PC-3 (cell line): ENCODE results near the gene RTP4. TPM values are rescaled to one million over a fixed set of nuclear protein-coding genes. Genes with fewer than 3 reads are reported as not detected.

ENCODE experiments used
- ATAC-seq: fragments of 200-7000 bp; cut with Tn5 transposase; 2 replicates; pipeline ENCODE4 v1.9.1; 2020; ENCODE audit warnings: mild to moderate bottlenecking, moderate library complexity
- BruUV-seq: library from RNA; stranded (reverse); fragments of 400-500 nt; replicated peaks from 2 replicates; lab custom pipeline; 2021; lab: Mats Ljungman, UMichigan
- CTCF ChIA-PET: fragments of 300-600 bp; sonication (Branson Sonifier 250); formaldehyde crosslinking; loops from one replicate; lab custom pipeline; 2022; ENCODE audit warnings: antibody characterized with exemption; lab: Charles Lee
- POLR2A ChIA-PET: fragments of 300-600 bp; sonication (Branson Sonifier 250); formaldehyde crosslinking; loops from one replicate; lab custom pipeline; 2022; ENCODE audit warnings: antibody characterized with exemption; ENCODE audit not compliant: unreplicated experiment; lab: Charles Lee
- DNase-seq: peaks from one replicate; pipeline ENCODE4 v3.0.0-alpha.2; 2015
- H2AFZ ChIP-seq: fragments of 300-600 bp; sonication (generic); 2 replicates; pipeline ENCODE4 v1.6.0; 2016; ENCODE audit warnings: antibody characterized with exemption, low read length
- H3F3A ChIP-seq: fragments of 300-600 bp; sonication (generic); one replicate; pipeline ENCODE4 v1.6.0; 2017; ENCODE audit warnings: antibody characterized with exemption, low read length, control low read depth, mild to moderate bottlenecking; ENCODE audit not compliant: unreplicated experiment
- H3K27ac ChIP-seq: fragments of 300-600 bp; sonication (generic); 2 replicates; pipeline ENCODE4 v1.5.1; 2016; ENCODE audit warnings: mild to moderate bottlenecking, low read length
- H3K27me3 ChIP-seq: fragments of 300-600 bp; sonication (generic); 2 replicates; pipeline ENCODE4 v1.6.1; 2016; ENCODE audit warnings: low read length, mixed read lengths
- H3K36me3 ChIP-seq: fragments of 300-600 bp; sonication (generic); 2 replicates; pipeline ENCODE4 v1.6.1; 2016; ENCODE audit warnings: low read depth, mixed run types, low read length, mixed read lengths
- H3K4me1 ChIP-seq: fragments of 300-600 bp; sonication (generic); 2 replicates; pipeline ENCODE4 v1.5.1; 2016; ENCODE audit warnings: low read length; ENCODE audit not compliant: insufficient read depth
- H3K4me2 ChIP-seq: fragments of 300-600 bp; sonication (generic); 2 replicates; pipeline ENCODE4 v1.6.0; 2016; ENCODE audit warnings: low read length
- H3K4me3 ChIP-seq: fragments of 300-600 bp; sonication (generic); 2 replicates; pipeline ENCODE4 v1.5.1; 2016; ENCODE audit warnings: mild to moderate bottlenecking, low read length, mixed read lengths
- H3K79me2 ChIP-seq: fragments of 300-600 bp; sonication (generic); 2 replicates; pipeline ENCODE4 v1.6.1; 2017; ENCODE audit warnings: low read length, mixed read lengths
- H3K9ac ChIP-seq: fragments of 300-600 bp; sonication (generic); 2 replicates; pipeline ENCODE4 v1.6.0; 2016; ENCODE audit warnings: mild to moderate bottlenecking, low read length
- H3K9me2 ChIP-seq: fragments of 300-600 bp; sonication (generic); replicated peaks from 2 replicates; pipeline ENCODE4 v1.6.1; 2016; ENCODE audit warnings: mixed run types, low read length, mixed read lengths
- H3K9me3 ChIP-seq: fragments of 300-600 bp; sonication (generic); 2 replicates; pipeline ENCODE4 v1.6.1; 2016; ENCODE audit warnings: low read length, mixed read lengths
- H4K20me1 ChIP-seq: fragments of 300-600 bp; sonication (generic); 2 replicates; pipeline ENCODE4 v1.6.1; 2016; ENCODE audit warnings: low read length, mixed read lengths
- CTCF ChIP-seq: fragments of 300-600 bp; sonication (generic); conservative IDR thresholded peaks from 2 replicates; pipeline ENCODE4 v1.5.1; 2017; ENCODE audit warnings: antibody characterized with exemption, low read depth, mild to moderate bottlenecking, low read length
- EZH2 ChIP-seq: fragments of 300-600 bp; sonication (generic); IDR thresholded peaks from one replicate; pipeline ENCODE4 v1.6.1; 2017; ENCODE audit warnings: antibody characterized with exemption, mild to moderate bottlenecking, low read length; ENCODE audit not compliant: unreplicated experiment
- EZH2phosphoT487 ChIP-seq: fragments of 300-600 bp; sonication (generic); IDR thresholded peaks from 2 replicates; pipeline ENCODE4 v1.6.1; 2018; ENCODE audit warnings: mild to moderate bottlenecking, antibody characterized with exemption, low read length, borderline replicate concordance
- intact Hi-C: fragments of 100-400 bp; cut with micrococcal nuclease; formaldehyde crosslinking; loops from 2 replicates; pipeline ENCODE4 v1.9.0; 2023
- total RNA-seq: library from RNA; depleted of rRNA; stranded (reverse); fragments of >200 nt; gene quantifications from 2 replicates; pipeline ENCODE4 v1.2.3, GENCODE V29; 2014

RTP4 gene
- total RNA-seq, 1 experiment from 2014 or later: 0.11 TPM

GRCh38 chr3:187323091-187323490 lies 45.1 kb upstream of the RTP4 start:
- H3K79me2 ChIP-seq: no peaks in the 10 kb centered on the region
- POLR2A ChIA-PET: no interaction called here
- no peaks in the 10 kb centered on the region for H3K9me3 ChIP-seq
- H4K20me1 ChIP-seq: no peaks in the 10 kb centered on the region
- no TSS peak for BruUV-seq
- H3K27me3 ChIP-seq: peaks cover 45% of the 10 kb centered on the region
- H3K36me3 ChIP-seq: no peaks in the 10 kb centered on the region
- no peak overlapping the region for H3K27ac ChIP-seq
- H3K4me1 ChIP-seq: peaks cover 4% of the 10 kb centered on the region; the same call in 1 of the 2 replicates
- CTCF ChIA-PET: interaction anchor here (0.6 kb wide), 1 partner anchor 415 kb away, joined by 3 read pairs; no protein-coding TSS in a partner anchor
- no peak overlapping the region for H3K4me2 ChIP-seq
- no peaks in the 10 kb centered on the region for H3F3A ChIP-seq
- no peak overlapping the region for H3K4me3 ChIP-seq
- no peak for DNase-seq
- TF ChIP-seq EZH2: no peak
- no peak for TF ChIP-seq CTCF
- TF ChIP-seq EZH2phosphoT487: no peak
- H3K9me2 ChIP-seq: no peaks in the 10 kb centered on the region
- H3K9ac ChIP-seq: no peak overlapping the region
- intact Hi-C loops: no loop called here
- no peak overlapping the region for H2AFZ ChIP-seq
- no peak for ATAC-seq

DNA sequence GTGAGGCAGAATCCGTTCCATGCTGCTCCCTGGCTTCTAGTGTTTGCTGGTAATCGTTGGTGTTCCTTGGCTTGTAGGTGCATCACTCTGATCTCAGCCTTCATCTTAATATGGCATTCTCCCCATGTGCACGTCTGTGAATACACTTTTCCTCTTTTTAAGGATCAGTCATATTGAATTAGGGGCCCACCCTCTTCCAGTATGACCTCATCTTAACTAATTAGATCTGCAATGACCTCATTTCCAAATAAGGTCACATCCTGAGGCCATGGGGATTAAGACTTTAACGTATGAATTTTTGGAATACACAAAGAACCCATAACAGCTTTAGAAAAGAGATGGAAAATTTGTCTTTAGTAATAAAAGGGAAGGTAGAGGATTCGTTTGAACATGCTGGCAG lies 42.6 kb upstream of the RTP4 start:
- Histone ChIP-seq H4K20me1 (no peaks in the 10 kb centered on the region), H3K9me2 (no peaks in the 10 kb centered on the region), H3K9me3 (no peaks in the 10 kb centered on the region), H3K27ac (no peak overlapping the region), H3K36me3 (no peaks in the 10 kb centered on the region), H3K4me1 (no peaks in the 10 kb centered on the region), H2AFZ (no peak overlapping the region), H3F3A (no peaks in the 10 kb centered on the region), H3K4me3 (no peak overlapping the region), H3K79me2 (no peaks in the 10 kb centered on the region), H3K27me3 (peaks cover 66% of the 10 kb centered on the region), H3K9ac (no peak overlapping the region), H3K4me2 (no peak overlapping the region)
- no peak for ATAC-seq
- TF ChIP-seq CTCF: no peak
- no peak for TF ChIP-seq EZH2
- no peak for TF ChIP-seq EZH2phosphoT487
- POLR2A ChIA-PET: no interaction called here
- CTCF ChIA-PET: no interaction called here
- BruUV-seq: no TSS peak
- DNase-seq: no peak
- intact Hi-C loops: no loop called here

DNA sequence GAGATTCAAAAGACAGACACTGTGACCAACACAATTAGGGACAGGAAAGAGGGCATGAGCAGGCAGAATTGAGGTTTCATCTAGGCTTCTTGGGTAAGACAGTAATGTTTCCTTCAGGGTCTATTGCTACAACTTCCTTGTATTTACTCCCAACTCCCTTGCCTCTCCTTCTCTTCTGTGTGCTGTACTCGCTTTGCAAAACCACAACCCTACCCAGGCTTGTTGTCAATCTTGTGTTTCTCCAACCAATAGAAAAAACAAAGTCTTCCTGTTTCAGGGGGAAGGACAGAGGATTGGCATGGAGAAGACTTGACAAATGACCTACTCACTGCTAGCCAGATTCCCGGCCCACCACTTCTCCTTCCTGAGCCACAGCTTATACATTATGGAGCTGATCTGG lies 40.3 kb upstream of the RTP4 start:
- peaks cover 84% of the 10 kb centered on the region for H3K27me3 ChIP-seq
- no peak overlapping the region for H3K4me3 ChIP-seq
- H3K9ac ChIP-seq: no peak overlapping the region
- H4K20me1 ChIP-seq: no peaks in the 10 kb centered on the region
- POLR2A ChIA-PET: no interaction called here
- TF ChIP-seq CTCF (no peak), EZH2phosphoT487 (no peak), EZH2 (no peak)
- no peaks in the 10 kb centered on the region for H3F3A ChIP-seq
- ATAC-seq (no peak), DNase-seq (no peak)
- no peaks in the 10 kb centered on the region for H3K9me2 ChIP-seq
- CTCF ChIA-PET: interaction anchor here (0.6 kb wide), 1 partner anchor 394 kb away, joined by 3 read pairs; no protein-coding TSS in a partner anchor
- no peaks in the 10 kb centered on the region for H3K9me3 ChIP-seq
- no TSS peak for BruUV-seq
- H3K4me2 ChIP-seq: no peak overlapping the region
- no peak overlapping the region for H2AFZ ChIP-seq
- intact Hi-C loops: no loop called here
- no peaks in the 10 kb centered on the region for H3K79me2 ChIP-seq
- H3K4me1 ChIP-seq: no peaks in the 10 kb centered on the region
- H3K36me3 ChIP-seq: no peaks in the 10 kb centered on the region
- no peak overlapping the region for H3K27ac ChIP-seq
